SK-N-SH (cell line): ENCODE results near the gene RNF126.

Experiments
- CHD2 ChIP-seq: fragments of 150-350 bp; IDR thresholded peaks from 2 replicates; pipeline ENCODE4 v1.6.1; 2018; ENCODE audit warnings: low read length; ENCODE audit not compliant: partially characterized antibody
- CTCF ChIP-seq: fragments of 200-600 bp; sonication (generic); IDR thresholded peaks from 2 replicates; pipeline ENCODE4 v1.6.1; 2017; ENCODE audit warnings: antibody characterized with exemption, mild to moderate bottlenecking, moderate library complexity
- EP300 ChIP-seq, 2 experiments: IDR thresholded peaks; 2 replicates each; pipeline versions ENCODE4 v1.4.0 to v1.6.1; 2012; ENCODE audit warnings: borderline replicate concordance in 1 of 2, low read depth in 1 of 2, low read length in 1 of 2
- FOXJ3 ChIP-seq: sonication (generic); formaldehyde crosslinking; IDR thresholded peaks from 2 replicates; pipeline ENCODE4 v1.5.1; 2020; ENCODE audit warnings: mild to moderate bottlenecking, missing genetic modification reagents
- FOXM1 ChIP-seq: IDR thresholded peaks from 2 replicates; pipeline ENCODE4 v1.4.0; 2012; ENCODE audit warnings: low read depth, mild to moderate bottlenecking
- MAX ChIP-seq: IDR thresholded peaks from 2 replicates; pipeline ENCODE4 v1.4.0; 2012; ENCODE audit warnings: low read depth
- MXI1 ChIP-seq: IDR thresholded peaks from 2 replicates; pipeline ENCODE4 v1.6.1; 2012; ENCODE audit warnings: mild to moderate bottlenecking, low read depth, low read length, improper control_type of control experiment
- NFIC ChIP-seq: IDR thresholded peaks from 2 replicates; pipeline ENCODE4 v1.4.0; 2012; ENCODE audit warnings: borderline replicate concordance
- PBX3 ChIP-seq: IDR thresholded peaks from 2 replicates; pipeline ENCODE4; 2012
- POLR2AphosphoS5 ChIP-seq: IDR thresholded peaks from 2 replicates; pipeline ENCODE4 v1.6.1; 2012; ENCODE audit warnings: low read depth, low read length
- RFX5 ChIP-seq: IDR thresholded peaks from 2 replicates; pipeline ENCODE4 v1.6.1; 2012; ENCODE audit warnings: mild to moderate bottlenecking, improper control_type of control experiment, low read length
- TAF1 ChIP-seq: IDR thresholded peaks from 2 replicates; pipeline ENCODE4 v1.6.1; 2012; ENCODE audit warnings: low read depth, mild to moderate bottlenecking, low read length, moderate library complexity, borderline replicate concordance
- TF ChIP-seq, protein P1 (sequence below): IDR thresholded peaks from 2 replicates; pipeline ENCODE4 v1.6.1; 2012; ENCODE audit warnings: mild to moderate bottlenecking, low read depth, low read length, moderate library complexity

GRCh38 chr19:601790-602189 is 61.2 kb downstream of the RNF126 start:
- no peak for TF ChIP-seq NFIC
- TF ChIP-seq EP300 (IDR thresholded peaks at IDR 0.05; ENCODE audit: borderline replicate concordance in 1 of 2, low read depth in 1 of 2, low read length in 1 of 2), result no peak
- no peak for TF ChIP-seq MXI1
- no peak for TF ChIP-seq CTCF
- no peak for TF ChIP-seq POLR2AphosphoS5
- TF ChIP-seq, protein P1, sequence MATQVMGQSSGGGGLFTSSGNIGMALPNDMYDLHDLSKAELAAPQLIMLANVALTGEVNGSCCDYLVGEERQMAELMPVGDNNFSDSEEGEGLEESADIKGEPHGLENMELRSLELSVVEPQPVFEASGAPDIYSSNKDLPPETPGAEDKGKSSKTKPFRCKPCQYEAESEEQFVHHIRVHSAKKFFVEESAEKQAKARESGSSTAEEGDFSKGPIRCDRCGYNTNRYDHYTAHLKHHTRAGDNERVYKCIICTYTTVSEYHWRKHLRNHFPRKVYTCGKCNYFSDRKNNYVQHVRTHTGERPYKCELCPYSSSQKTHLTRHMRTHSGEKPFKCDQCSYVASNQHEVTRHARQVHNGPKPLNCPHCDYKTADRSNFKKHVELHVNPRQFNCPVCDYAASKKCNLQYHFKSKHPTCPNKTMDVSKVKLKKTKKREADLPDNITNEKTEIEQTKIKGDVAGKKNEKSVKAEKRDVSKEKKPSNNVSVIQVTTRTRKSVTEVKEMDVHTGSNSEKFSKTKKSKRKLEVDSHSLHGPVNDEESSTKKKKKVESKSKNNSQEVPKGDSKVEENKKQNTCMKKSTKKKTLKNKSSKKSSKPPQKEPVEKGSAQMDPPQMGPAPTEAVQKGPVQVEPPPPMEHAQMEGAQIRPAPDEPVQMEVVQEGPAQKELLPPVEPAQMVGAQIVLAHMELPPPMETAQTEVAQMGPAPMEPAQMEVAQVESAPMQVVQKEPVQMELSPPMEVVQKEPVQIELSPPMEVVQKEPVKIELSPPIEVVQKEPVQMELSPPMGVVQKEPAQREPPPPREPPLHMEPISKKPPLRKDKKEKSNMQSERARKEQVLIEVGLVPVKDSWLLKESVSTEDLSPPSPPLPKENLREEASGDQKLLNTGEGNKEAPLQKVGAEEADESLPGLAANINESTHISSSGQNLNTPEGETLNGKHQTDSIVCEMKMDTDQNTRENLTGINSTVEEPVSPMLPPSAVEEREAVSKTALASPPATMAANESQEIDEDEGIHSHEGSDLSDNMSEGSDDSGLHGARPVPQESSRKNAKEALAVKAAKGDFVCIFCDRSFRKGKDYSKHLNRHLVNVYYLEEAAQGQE, result no peak
- no peak for TF ChIP-seq PBX3
- no peak for TF ChIP-seq MAX
- no peak for TF ChIP-seq FOXM1
- no peak for TF ChIP-seq TAF1
- no peak for TF ChIP-seq FOXJ3 (CRISPR knock-in tag)
- no peak for TF ChIP-seq CHD2
- no peak for TF ChIP-seq RFX5
